Measurements from ENCODE around the gene HINT1. TPM values are rescaled to one million over a fixed set of nuclear protein-coding genes. Genes with fewer than 3 reads are reported as not detected.

The HINT1 gene
- total and polyA plus RNA-seq, 9 of the 15 experiments (the other 6 are each of a cell fraction or from before 2014, with no cell fraction given), result 296 to 1,027 (median 500) TPM

DNA sequence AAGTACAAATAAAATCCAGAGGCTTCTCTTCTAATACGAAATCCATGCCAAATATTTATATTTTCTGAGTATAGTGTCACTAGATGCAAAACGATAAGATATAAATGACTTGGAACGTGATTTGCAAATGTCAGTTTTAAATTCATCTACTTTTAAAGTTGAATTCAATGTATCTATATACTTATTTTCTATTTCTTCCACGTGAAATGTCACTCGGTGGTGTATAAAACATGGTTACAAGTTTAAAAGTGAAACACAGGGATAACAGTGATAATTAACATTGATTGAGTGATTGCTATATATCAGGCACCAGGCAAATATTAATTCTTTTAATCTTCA, 54.8 kb downstream of the HINT1 start:
- Histone ChIP-seq H3K79me2 (ENCODE audit: control insufficient read depth, insufficient read depth, low read length) (no peaks in the 10 kb centered on the region), H2AFZ (ENCODE audit: low read depth, low read length) (no peak overlapping the region), H3K9me1 (ENCODE audit: control insufficient read depth, insufficient read depth, low read length) (no peaks in the 10 kb centered on the region), H3K36me3 (ENCODE audit: control insufficient read depth, insufficient read depth, low read length) (no peaks in the 10 kb centered on the region), H4K20me1 (replicated peaks; ENCODE audit: control insufficient read depth, insufficient read depth, low read length) (no peaks in the 10 kb centered on the region), H3K4me3 (no peak overlapping the region), H3K4me1 (replicated peaks in 1 of 2; ENCODE audit: control insufficient read depth in 2 of 2, insufficient read depth in 2 of 2, low read length in 2 of 2) (no peaks in the 10 kb centered on the region; a peak in 1 of 5 replicates), H3K27ac (ENCODE audit: extremely low read depth, low read depth, low read length) (no peak overlapping the region), H3K9ac (ENCODE audit: insufficient read depth in 1 of 2, low read depth in 2 of 2, low read length in 2 of 2) (no peak overlapping the region), H3K4me2 (ENCODE audit: insufficient read depth, low read length) (no peak overlapping the region), H3K27me3 (ENCODE audit: control insufficient read depth in 2 of 2, insufficient read depth in 2 of 2, low read length in 2 of 2) (no peaks in the 10 kb centered on the region), H3K9me3 (replicated peaks; ENCODE audit: control insufficient read depth, insufficient read depth, low read depth, low read length) (no peaks in the 10 kb centered on the region)
- no peak for FAIRE-seq
- WGBS (ENCODE audit: insufficient coverage, low coverage, missing lambda C conversion rate), result 0% methylated on average over 5 of the region's 5 CpGs
- intact Hi-C loops (cut with micrococcal nuclease), result loop anchor here (1.0 to 10.0 kb wide), 8 partner anchors 98 to 1448 kb away; no protein-coding TSS in a partner anchor
- TF ChIP-seq, protein P1, sequence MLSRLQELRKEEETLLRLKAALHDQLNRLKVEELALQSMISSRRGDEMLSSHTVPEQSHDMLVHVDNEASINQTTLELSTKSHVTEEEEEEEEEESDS (CRISPR knock-in tag; IDR thresholded peaks at IDR 0.05), result no peak
- TF ChIP-seq HDAC6 (IDR thresholded peaks at IDR 0.05; ENCODE audit: low read depth, low read length) (no peak), SETDB1 (IDR thresholded peaks at IDR 0.05; ENCODE audit: low read length) (no peak), BRF1 (IDR thresholded peaks at IDR 0.05; ENCODE audit: borderline replicate concordance, extremely low read depth, insufficient read length) (no peak), PTTG1 (tag; IDR thresholded peaks at IDR 0.05; ENCODE audit: low read depth) (no peak), CREB1 (IDR thresholded peaks at IDR 0.05) (no peak), CREB1 (CRISPR knock-in tag; IDR thresholded peaks at IDR 0.05) (no peak)
- DNase-seq (ENCODE audit: extremely low read depth in 1 of 4, low spot score in 3 of 4), result no peak
- CTCF ChIA-PET (ENCODE audit: low intra/inter-chr PET ratio), result interaction anchor here (0.7 to 1.1 kb wide), 2 partner anchors 239 to 1211 kb away, joined by 3 read pairs; no protein-coding TSS in a partner anchor
- POLR2A ChIA-PET, result no interaction called here
- no peak for ATAC-seq
- no TSS peak for BruUV-seq (replicated peaks)
- in situ Hi-C loops (cut with MboI), result no loop called here

All from K562 (cell line).